GM23338 (cell line): ENCODE data around the gene TMED10.

Experiments
- CREB1 ChIP-seq: fragments of 250-450 bp; sonication (Bioruptor Pico); IDR thresholded peaks from 2 replicates; pipeline ENCODE4 v1.5.0; 2020; ENCODE audit warnings: low read depth, mild to moderate bottlenecking, moderate library complexity
- EZH2 ChIP-seq: fragments of 200-600 bp; sonication (generic); IDR thresholded peaks from one replicate; pipeline ENCODE4 v1.8.0; 2017; ENCODE audit warnings: antibody characterized with exemption, mild to moderate bottlenecking, low read depth; ENCODE audit not compliant: unreplicated experiment
- JUNB ChIP-seq: IDR thresholded peaks from one replicate; pipeline ENCODE4 v1.6.1; 2016; ENCODE audit warnings: antibody characterized with exemption; ENCODE audit not compliant: unreplicated experiment
- NANOG ChIP-seq: IDR thresholded peaks from 2 replicates; pipeline ENCODE4 v1.6.1; 2016; ENCODE audit warnings: antibody characterized with exemption, borderline replicate concordance
- POLR2AphosphoS5 ChIP-seq: IDR thresholded peaks from 2 replicates; pipeline ENCODE4 v1.6.1; 2016; ENCODE audit warnings: antibody characterized with exemption, low read depth
- STAT1 ChIP-seq: IDR thresholded peaks from one replicate; pipeline ENCODE4 v1.6.1; 2016; ENCODE audit warnings: antibody characterized with exemption; ENCODE audit not compliant: unreplicated experiment
- TF ChIP-seq, protein P1 (sequence below), 2 experiments: fragments of 200-600 bp in 1 of 2; sonication (generic) in 1 of 2; conservative IDR thresholded peaks; 2 replicates each; pipeline versions ENCODE4 v1.5.1 to v1.6.1; 2016 to 2017; ENCODE audit warnings: antibody characterized with exemption in 2 of 2, low read depth in 2 of 2, mild to moderate bottlenecking in 2 of 2, moderate library complexity in 1 of 2

DNA sequence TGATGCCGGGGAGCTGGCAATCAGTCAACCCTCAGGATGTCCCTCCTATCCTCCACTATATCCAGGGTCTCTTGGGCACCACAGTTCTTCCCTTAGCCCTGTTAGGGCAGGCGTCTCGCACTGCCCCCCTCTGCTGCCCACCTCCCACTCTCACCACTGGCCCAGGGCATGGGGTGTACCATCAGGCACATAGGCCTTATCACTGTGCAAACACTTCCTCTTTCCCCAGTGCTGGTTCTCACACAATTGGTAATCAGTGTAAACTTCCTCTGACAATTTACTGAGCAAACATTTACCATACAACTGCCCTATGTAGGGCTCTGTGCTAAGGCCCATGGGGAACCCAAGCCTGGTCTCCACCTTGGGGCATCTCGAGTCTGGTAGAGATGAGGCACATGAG is 20.1 kb upstream of the TMED10 start:
- TF ChIP-seq, protein P1, sequence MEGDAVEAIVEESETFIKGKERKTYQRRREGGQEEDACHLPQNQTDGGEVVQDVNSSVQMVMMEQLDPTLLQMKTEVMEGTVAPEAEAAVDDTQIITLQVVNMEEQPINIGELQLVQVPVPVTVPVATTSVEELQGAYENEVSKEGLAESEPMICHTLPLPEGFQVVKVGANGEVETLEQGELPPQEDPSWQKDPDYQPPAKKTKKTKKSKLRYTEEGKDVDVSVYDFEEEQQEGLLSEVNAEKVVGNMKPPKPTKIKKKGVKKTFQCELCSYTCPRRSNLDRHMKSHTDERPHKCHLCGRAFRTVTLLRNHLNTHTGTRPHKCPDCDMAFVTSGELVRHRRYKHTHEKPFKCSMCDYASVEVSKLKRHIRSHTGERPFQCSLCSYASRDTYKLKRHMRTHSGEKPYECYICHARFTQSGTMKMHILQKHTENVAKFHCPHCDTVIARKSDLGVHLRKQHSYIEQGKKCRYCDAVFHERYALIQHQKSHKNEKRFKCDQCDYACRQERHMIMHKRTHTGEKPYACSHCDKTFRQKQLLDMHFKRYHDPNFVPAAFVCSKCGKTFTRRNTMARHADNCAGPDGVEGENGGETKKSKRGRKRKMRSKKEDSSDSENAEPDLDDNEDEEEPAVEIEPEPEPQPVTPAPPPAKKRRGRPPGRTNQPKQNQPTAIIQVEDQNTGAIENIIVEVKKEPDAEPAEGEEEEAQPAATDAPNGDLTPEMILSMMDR (conservative IDR thresholded peaks at IDR 0.05; ENCODE audit: low read depth in 2 of 2), result no peak
- no peak for TF ChIP-seq EZH2
- no peak for TF ChIP-seq POLR2AphosphoS5
- TF ChIP-seq CREB1 (CRISPR knock-in tag), result no peak
- TF ChIP-seq STAT1, result no peak
- TF ChIP-seq NANOG, result no peak
- no peak for TF ChIP-seq JUNB
